ENCODE measurements around the gene ITGAV. TPM values are rescaled to one million over a fixed set of nuclear protein-coding genes. Genes with fewer than 3 reads are reported as not detected.

ITGAV gene
- total and polyA plus RNA-seq, 4 donors = 6.6 to 31.3 (median 12.0) TPM

GRCh38 chr2:186699742-186700141 is 109.9 kb downstream of the ITGAV start:
- Histone ChIP-seq H3K27me3 (ENCODE audit: control insufficient read depth in 4 of 4, insufficient read depth in 4 of 4, low read length in 3 of 4) (peaks cover 0 to 3% (median 0%) of the 10 kb centered on the region in 4 donors), H3K9ac (ENCODE audit: low read depth in 1 of 2, low read length in 2 of 2) (no peak overlapping the region), H3K9me3 (ENCODE audit: control insufficient read depth in 4 of 4, low read length in 3 of 4) (no peaks in the 10 kb centered on the region), H3K4me3 (ENCODE audit: low read depth in 1 of 3, low read length in 3 of 3) (no peak overlapping the region), H3K36me3 (ENCODE audit: control insufficient read depth in 4 of 4, insufficient read depth in 3 of 4, low read depth in 1 of 4, low read length in 3 of 4) (no peaks in the 10 kb centered on the region), H3K4me1 (ENCODE audit: control insufficient read depth in 4 of 4, insufficient read depth in 4 of 4, low read length in 3 of 4) (no peaks in the 10 kb centered on the region), H3K27ac (ENCODE audit: low read depth in 1 of 2, low read length in 2 of 2) (no peak overlapping the region)
- no peak for DNase-seq (ENCODE audit: low spot score)
- TF ChIP-seq NR2F2 (IDR thresholded peaks at IDR 0.05) (no peak), MAX (IDR thresholded peaks at IDR 0.05) (no peak), CTCF (IDR thresholded peaks at IDR 0.05; ENCODE audit: low read depth, low read length, missing input control) (no peak), TAF1 (conservative IDR thresholded peaks at IDR 0.05) (no peak), HNF4G (IDR thresholded peaks at IDR 0.05) (no peak), JUND (IDR thresholded peaks at IDR 0.05) (no peak), SP1 (IDR thresholded peaks at IDR 0.05) (no peak), ATF3 (IDR thresholded peaks at IDR 0.05) (no peak), HNF4A (conservative IDR thresholded peaks at IDR 0.05) (no peak), FOXA2 (IDR thresholded peaks at IDR 0.05) (no peak), RAD21 (IDR thresholded peaks at IDR 0.05) (no peak), RXRA (IDR thresholded peaks at IDR 0.05) (no peak), YY1 (IDR thresholded peaks at IDR 0.05) (no peak)

GRCh38 chr2:186702006-186702405 is 112.2 kb downstream of the ITGAV start:
- Histone ChIP-seq H3K9me3 (ENCODE audit: control insufficient read depth in 4 of 4, low read length in 3 of 4) (no peaks in the 10 kb centered on the region), H3K36me3 (ENCODE audit: control insufficient read depth in 4 of 4, insufficient read depth in 3 of 4, low read depth in 1 of 4, low read length in 3 of 4) (no peaks in the 10 kb centered on the region), H3K4me3 (ENCODE audit: low read depth in 1 of 3, low read length in 3 of 3) (no peak overlapping the region), H3K9ac (ENCODE audit: low read depth in 1 of 2, low read length in 2 of 2) (no peak overlapping the region), H3K4me1 (ENCODE audit: control insufficient read depth in 4 of 4, insufficient read depth in 4 of 4, low read length in 3 of 4) (no peaks in the 10 kb centered on the region), H3K27ac (ENCODE audit: low read depth in 1 of 2, low read length in 2 of 2) (no peak overlapping the region), H3K27me3 (ENCODE audit: control insufficient read depth in 4 of 4, insufficient read depth in 4 of 4, low read length in 3 of 4) (no peaks in the 10 kb centered on the region)
- DNase-seq (ENCODE audit: low spot score) = no peak
- WGBS = 89% methylated on average over 2 of the region's 2 CpGs
- TF ChIP-seq TAF1 (conservative IDR thresholded peaks at IDR 0.05) = no peak
- no peak for TF ChIP-seq RXRA (IDR thresholded peaks at IDR 0.05)
- no peak for TF ChIP-seq CTCF (IDR thresholded peaks at IDR 0.05; ENCODE audit: low read depth, low read length, missing input control)
- TF ChIP-seq REST (IDR thresholded peaks at IDR 0.05) = no peak
- TF ChIP-seq RAD21 (IDR thresholded peaks at IDR 0.05) = no peak
- no peak for TF ChIP-seq JUND (IDR thresholded peaks at IDR 0.05)
- no peak for TF ChIP-seq GABPA (IDR thresholded peaks at IDR 0.05 in 1 of 2, conservative IDR thresholded peaks at IDR 0.05 in 1 of 2)
- no peak for TF ChIP-seq YY1 (IDR thresholded peaks at IDR 0.05)
- TF ChIP-seq HNF4G (IDR thresholded peaks at IDR 0.05) = no peak
- TF ChIP-seq ZBTB33 (IDR thresholded peaks at IDR 0.05) = no peak
- TF ChIP-seq ATF3 (IDR thresholded peaks at IDR 0.05) = no peak
- TF ChIP-seq NR2F2 (IDR thresholded peaks at IDR 0.05) = no peak
- TF ChIP-seq SP1 (IDR thresholded peaks at IDR 0.05) = no peak
- no peak for TF ChIP-seq EGR1 (IDR thresholded peaks at IDR 0.05; ENCODE audit: low read depth in 2 of 2)
- TF ChIP-seq HNF4A (conservative IDR thresholded peaks at IDR 0.05) = no peak
- no peak for TF ChIP-seq FOXA2 (IDR thresholded peaks at IDR 0.05)
- no peak for TF ChIP-seq MAX (IDR thresholded peaks at IDR 0.05)
- TF ChIP-seq FOXA1 (IDR thresholded peaks at IDR 0.05) = no peak

All from liver (tissue), 9 donors.